ENCODE results near the gene MRGPRX1. TPM values are rescaled to one million over a fixed set of nuclear protein-coding genes. Genes with fewer than 3 reads are reported as not detected.

The MRGPRX1 gene
- total RNA-seq, 2 experiments from 2014 or later, result not detected

DNA sequence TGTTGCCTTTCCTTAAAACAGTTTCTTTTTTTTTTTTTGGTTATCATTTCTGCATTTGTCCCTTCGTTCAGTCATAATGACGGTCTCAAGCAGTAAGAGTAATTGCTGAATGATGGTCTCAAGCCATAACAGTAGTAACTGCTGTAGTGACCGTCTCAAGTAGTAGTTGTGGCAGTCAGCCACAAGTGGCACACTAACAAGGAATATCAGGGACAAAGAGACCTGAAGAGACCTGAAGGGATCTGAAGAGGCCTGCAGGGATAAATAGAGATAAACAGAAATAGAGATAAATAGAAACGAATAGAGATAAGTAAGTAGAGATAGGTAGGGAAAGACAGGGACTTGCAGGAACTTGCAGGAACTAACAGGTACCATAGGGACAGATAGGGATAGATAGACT lies 42.7 kb upstream of the MRGPRX1 start:
- H3K9me3 Mint-ChIP-seq, result peaks cover 6% of the 10 kb centered on the region
- H3K4me1 Mint-ChIP-seq (ENCODE audit: low read depth), result no peaks in the 10 kb centered on the region
- no peaks in the 10 kb centered on the region for H3K4me1 ChIP-seq (ENCODE audit: insufficient read depth, low read length)
- H3K27me3 Mint-ChIP-seq, result peaks cover 28% of the 10 kb centered on the region
- H3K36me3 Mint-ChIP-seq (ENCODE audit: low read depth), result no peaks in the 10 kb centered on the region
- ATAC-seq (ENCODE audit: poor library complexity) (no peak), DNase-seq (no peak)
- H3K4me3 ChIP-seq (ENCODE audit: low read length), result no peak overlapping the region
- TF ChIP-seq, protein P1, sequence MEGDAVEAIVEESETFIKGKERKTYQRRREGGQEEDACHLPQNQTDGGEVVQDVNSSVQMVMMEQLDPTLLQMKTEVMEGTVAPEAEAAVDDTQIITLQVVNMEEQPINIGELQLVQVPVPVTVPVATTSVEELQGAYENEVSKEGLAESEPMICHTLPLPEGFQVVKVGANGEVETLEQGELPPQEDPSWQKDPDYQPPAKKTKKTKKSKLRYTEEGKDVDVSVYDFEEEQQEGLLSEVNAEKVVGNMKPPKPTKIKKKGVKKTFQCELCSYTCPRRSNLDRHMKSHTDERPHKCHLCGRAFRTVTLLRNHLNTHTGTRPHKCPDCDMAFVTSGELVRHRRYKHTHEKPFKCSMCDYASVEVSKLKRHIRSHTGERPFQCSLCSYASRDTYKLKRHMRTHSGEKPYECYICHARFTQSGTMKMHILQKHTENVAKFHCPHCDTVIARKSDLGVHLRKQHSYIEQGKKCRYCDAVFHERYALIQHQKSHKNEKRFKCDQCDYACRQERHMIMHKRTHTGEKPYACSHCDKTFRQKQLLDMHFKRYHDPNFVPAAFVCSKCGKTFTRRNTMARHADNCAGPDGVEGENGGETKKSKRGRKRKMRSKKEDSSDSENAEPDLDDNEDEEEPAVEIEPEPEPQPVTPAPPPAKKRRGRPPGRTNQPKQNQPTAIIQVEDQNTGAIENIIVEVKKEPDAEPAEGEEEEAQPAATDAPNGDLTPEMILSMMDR (IDR thresholded peaks at IDR 0.05), result no peak
- intact Hi-C loops (cut with DNase I, micrococcal nuclease), result no loop called here
- no peaks in the 10 kb centered on the region for H3K9me3 ChIP-seq (ENCODE audit: control insufficient read depth in 1 of 2, insufficient read depth in 1 of 2, low read length in 2 of 2)
- POLR2A ChIA-PET, result no interaction called here
- CTCF ChIA-PET, result no interaction called here
- no peak overlapping the region for H3K27ac Mint-ChIP-seq
- H3K27ac ChIP-seq (ENCODE audit: low read depth in 1 of 2, low read length in 2 of 2), result no peak overlapping the region
- H3K4me3 Mint-ChIP-seq, result no peak overlapping the region
- peaks cover 3 to 11% of the 10 kb centered on the region in 2 experiments for H3K27me3 ChIP-seq (ENCODE audit: control insufficient read depth in 1 of 2, insufficient read depth in 2 of 2, low read length in 2 of 2)
- no peaks in the 10 kb centered on the region for H3K36me3 ChIP-seq (ENCODE audit: insufficient read depth, low read length)

- H3K4me1 ChIP-seq (ENCODE audit: insufficient read depth, low read length), result no peaks in the 10 kb centered on the region
- TF ChIP-seq, protein P1 (IDR thresholded peaks at IDR 0.05), result no peak
- peaks cover 0 to 3% of the 10 kb centered on the region in 2 experiments for H3K27me3 ChIP-seq (ENCODE audit: control insufficient read depth in 1 of 2, insufficient read depth in 2 of 2, low read length in 2 of 2)
- no peaks in the 10 kb centered on the region for H3K9me3 ChIP-seq (ENCODE audit: control insufficient read depth in 1 of 2, insufficient read depth in 1 of 2, low read length in 2 of 2)
- Mint-ChIP-seq H3K36me3 (ENCODE audit: low read depth) (no peaks in the 10 kb centered on the region), H3K4me1 (ENCODE audit: low read depth) (no peaks in the 10 kb centered on the region), H3K4me3 (no peak overlapping the region), H3K27ac (no peak overlapping the region), H3K27me3 (peaks cover 6% of the 10 kb centered on the region), H3K9me3 (peaks cover 7% of the 10 kb centered on the region)
- no peak overlapping the region for H3K27ac ChIP-seq (ENCODE audit: low read depth in 1 of 2, low read length in 2 of 2)
- DNase-seq (no peak), ATAC-seq (ENCODE audit: poor library complexity) (no peak)
- CTCF ChIA-PET, result no interaction called here
- H3K4me3 ChIP-seq (ENCODE audit: low read length), result no peak overlapping the region
- intact Hi-C loops (cut with DNase I, micrococcal nuclease), result no loop called here
- H3K36me3 ChIP-seq (ENCODE audit: insufficient read depth, low read length), result no peaks in the 10 kb centered on the region
- POLR2A ChIA-PET, result no interaction called here
Measured at GRCh38 chr11:18974192-18974591, 35.0 kb upstream of the MRGPRX1 start.

DNA sequence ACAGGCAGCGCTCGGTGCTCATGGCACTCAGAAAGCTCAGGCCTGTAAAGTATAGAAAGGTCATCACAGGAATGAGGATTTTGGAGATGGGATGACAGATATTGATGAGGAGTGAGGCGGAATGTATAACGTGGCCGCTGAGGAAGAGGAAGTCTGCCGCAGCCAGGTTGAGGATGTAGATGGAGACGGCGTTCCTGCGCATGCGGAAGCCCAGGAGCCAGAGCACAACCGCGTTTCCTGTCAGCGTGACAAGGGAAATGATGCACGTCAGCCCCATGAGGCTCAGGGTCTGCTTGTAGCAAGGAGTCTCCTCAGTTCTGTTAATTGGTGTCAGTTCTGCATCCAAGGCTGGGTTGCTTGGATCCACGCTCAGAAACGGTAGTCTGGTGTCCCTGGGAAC lies 33.1 kb upstream of the MRGPRX1 start:
- Mint-ChIP-seq H3K9me3 (peaks cover 3% of the 10 kb centered on the region), H3K27ac (no peak overlapping the region), H3K36me3 (ENCODE audit: low read depth) (no peaks in the 10 kb centered on the region), H3K4me1 (ENCODE audit: low read depth) (no peaks in the 10 kb centered on the region), H3K4me3 (no peak overlapping the region), H3K27me3 (peaks cover 14% of the 10 kb centered on the region)
- ChIA-PET POLR2A (no interaction called here), CTCF (no interaction called here)
- Histone ChIP-seq H3K36me3 (ENCODE audit: insufficient read depth, low read length) (no peaks in the 10 kb centered on the region), H3K4me3 (ENCODE audit: low read length) (no peak overlapping the region), H3K27ac (ENCODE audit: low read depth in 1 of 2, low read length in 2 of 2) (no peak overlapping the region), H3K27me3 (ENCODE audit: control insufficient read depth in 1 of 2, insufficient read depth in 2 of 2, low read length in 2 of 2) (peaks cover 0 to 3% of the 10 kb centered on the region in 2 experiments), H3K9me3 (ENCODE audit: control insufficient read depth in 1 of 2, insufficient read depth in 1 of 2, low read length in 2 of 2) (no peaks in the 10 kb centered on the region), H3K4me1 (ENCODE audit: insufficient read depth, low read length) (no peaks in the 10 kb centered on the region)
- TF ChIP-seq, protein P1 (IDR thresholded peaks at IDR 0.05), result no peak
- ATAC-seq (ENCODE audit: poor library complexity), result no peak
- no peak for DNase-seq
- intact Hi-C loops (cut with DNase I, micrococcal nuclease), result no loop called here

All from CD4-positive, alpha-beta T cell (primary cell).